HG03342 (cell line): ENCODE data around the gene TRABD2B.

Experiments used
- ATAC-seq: cut with Tn5 transposase; IDR thresholded peaks from one replicate; pipeline ENCODE4 v1.9.1; 2021; ENCODE audit warnings: mild to moderate bottlenecking, moderate library complexity; ENCODE audit not compliant: unreplicated experiment

Gene TRABD2B

DNA sequence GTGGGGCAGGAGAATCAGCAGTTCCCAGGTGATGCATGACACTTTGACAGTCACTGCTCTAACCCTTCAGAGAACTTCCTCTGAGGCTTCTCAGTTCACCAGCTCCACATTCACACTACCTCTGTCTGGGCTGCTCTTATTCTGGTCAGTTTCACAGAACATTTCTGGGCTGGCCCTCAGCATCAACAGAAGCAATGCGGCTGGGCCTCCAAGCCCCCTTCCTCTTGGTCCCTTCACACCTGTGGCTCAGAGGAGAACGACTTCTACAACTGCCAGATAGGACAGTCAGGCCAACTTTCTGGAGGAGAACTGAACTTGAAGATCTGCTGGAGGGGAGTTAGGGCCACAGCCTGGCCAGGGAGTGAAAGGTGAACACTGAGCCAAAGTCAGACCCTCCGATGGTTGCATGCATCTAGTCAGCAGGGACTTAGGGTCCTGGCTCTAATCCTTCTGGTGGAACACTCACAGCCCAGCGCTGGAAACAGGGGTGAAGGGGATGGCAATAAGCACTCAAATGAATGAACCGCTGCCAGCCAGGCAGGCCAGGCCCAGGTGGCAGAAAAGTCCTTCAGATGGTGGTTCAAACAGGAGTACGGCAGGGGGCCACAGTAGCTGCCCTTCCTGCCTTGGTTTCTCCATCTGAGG lies 285.2 kb downstream of the TRABD2B start:
- no peak for ATAC-seq

DNA sequence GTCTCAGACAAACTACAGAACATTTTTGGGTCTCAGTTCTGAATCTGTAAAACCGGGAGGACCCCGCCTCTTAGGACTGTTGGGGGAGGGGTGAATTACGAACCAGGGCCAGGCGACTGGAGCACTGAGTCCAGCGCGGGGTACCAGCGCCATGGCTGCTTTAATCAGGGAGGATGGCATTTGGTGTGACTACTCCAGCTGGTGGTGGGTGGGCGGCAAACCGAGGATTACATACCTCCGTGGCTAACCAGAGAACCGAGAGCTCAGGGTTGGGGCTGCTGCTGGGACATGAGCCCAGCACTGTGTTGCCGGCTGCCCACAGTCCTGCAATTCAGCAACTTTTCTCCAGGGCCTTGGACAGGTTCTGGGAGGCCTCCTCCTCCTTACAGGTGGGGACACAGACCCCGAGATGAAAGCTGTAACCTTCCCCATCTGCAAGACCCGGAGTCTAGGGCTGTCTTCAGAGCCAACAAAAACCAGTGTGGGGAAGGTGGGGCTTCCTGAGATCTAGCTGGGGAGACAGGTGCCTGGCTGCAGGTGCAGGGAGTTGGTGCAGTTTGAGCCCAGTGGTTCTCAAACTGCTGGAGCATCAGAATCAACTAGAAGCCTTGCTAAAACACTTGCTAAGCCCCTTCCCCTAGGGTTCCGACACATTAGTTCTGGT lies 285.9 kb downstream of the TRABD2B start:
- ATAC-seq: no peak
